GM12878 (cell line): ENCODE results near the gene FADS3. TPM values are rescaled to one million over a fixed set of nuclear protein-coding genes. Genes with fewer than 3 reads are reported as not detected.

ENCODE experiments used
- ATAC-seq: fragments of 200-7000 bp; cut with Tn5 transposase; 3 replicates; pipeline ENCODE4 v1.9.1; 2020; ENCODE audit warnings: mild to moderate bottlenecking, moderate library complexity
- BruUV-seq: library from RNA; stranded (reverse); fragments of 400-500 nt; replicated peaks from 2 replicates; lab custom pipeline; 2021; lab: Mats Ljungman, UMichigan
- CTCF ChIA-PET: fragments of 300-600 bp; sonication (Branson Sonifier 250); formaldehyde crosslinking; extraction: SDS; loops from one replicate; lab custom pipeline; 2021; ENCODE audit warnings: inconsistent platforms; lab: Yijun Ruan, JAX
- POLR2A ChIA-PET: fragments of 350-600 bp; formaldehyde crosslinking; extraction: SDS; loops from one replicate; lab custom pipeline; 2021; ENCODE audit warnings: inconsistent platforms; lab: Charles Lee
- RAD21 ChIA-PET: fragments of 300-600 bp; sonication (Branson Sonifier 250); formaldehyde crosslinking; loops from one replicate; lab custom pipeline; 2023; ENCODE audit warnings: antibody characterized with exemption; ENCODE audit not compliant: unreplicated experiment; lab: Charles Lee
- SMC1A ChIA-PET: fragments of 300-600 bp; sonication (Branson Sonifier 250); formaldehyde crosslinking; loops from one replicate; lab custom pipeline; 2023; ENCODE audit not compliant: unreplicated experiment, uncharacterized antibody; lab: Charles Lee
- DNase-seq: peaks from one replicate; pipeline ENCODE4 v3.0.0-alpha.2; 2011; ENCODE audit warnings: low read depth, low spot score
- FAIRE-seq: peaks from 3 replicates; lab custom pipeline; 2011; peaks lifted over from hg19 to GRCh38; lab: Jason Lieb, UNC
- H2AFZ ChIP-seq: 2 replicates; pipeline ENCODE4 v1.6.0; 2011; ENCODE audit warnings: low read depth, low read length, control low read depth; ENCODE audit not compliant: control insufficient read depth
- H3K27ac ChIP-seq: 2 replicates; pipeline ENCODE4 v1.5.1; 2011; ENCODE audit warnings: control low read depth; ENCODE audit not compliant: control insufficient read depth, insufficient read depth
- H3K27me3 ChIP-seq, 2 experiments: replicated peaks in 1 of 2; 2 replicates each; pipeline versions ENCODE4 v1.6.0 to v1.6.1; 2011; ENCODE audit warnings: low read length in 1 of 2; ENCODE audit not compliant: control insufficient read depth in 2 of 2, insufficient read depth in 2 of 2
- H3K36me3 ChIP-seq, 2 experiments: 2 replicates each; pipeline ENCODE4 v1.5.1; 2011; ENCODE audit warnings: low read length in 1 of 2; ENCODE audit not compliant: control insufficient read depth in 2 of 2, insufficient read depth in 2 of 2
- H3K4me1 ChIP-seq: 2 replicates; pipeline ENCODE4 v1.6.1; 2011; ENCODE audit warnings: mild to moderate bottlenecking, low read length, moderate library complexity, mixed read lengths; ENCODE audit not compliant: control insufficient read depth, insufficient read depth
- H3K4me2 ChIP-seq: 2 replicates; pipeline ENCODE4 v1.6.0; 2011; ENCODE audit warnings: control low read depth; ENCODE audit not compliant: control insufficient read depth, insufficient read depth
- H3K4me3 ChIP-seq: fragments of 200-600 bp; sonication (generic); 2 replicates; pipeline ENCODE4 v1.5.1; 2016
- H3K79me2 ChIP-seq: 2 replicates; pipeline ENCODE4 v1.6.0; 2011; ENCODE audit warnings: low read length; ENCODE audit not compliant: control insufficient read depth, insufficient read depth
- H3K9ac ChIP-seq: 2 replicates; pipeline ENCODE4 v1.8.0; 2011; ENCODE audit warnings: low read length, control low read depth, mixed read lengths; ENCODE audit not compliant: control insufficient read depth, insufficient read depth
- H3K9me3 ChIP-seq: replicated peaks from 3 replicates; pipeline ENCODE4 v1.5.1; 2011; ENCODE audit warnings: mild to moderate bottlenecking, low read length; ENCODE audit not compliant: control insufficient read depth, insufficient read depth
- H4K20me1 ChIP-seq: 2 replicates; pipeline ENCODE4 v1.6.0; 2011; ENCODE audit not compliant: control insufficient read depth, insufficient read depth
- CHD4 ChIP-seq: fragments of 200-600 bp; sonication (generic); IDR thresholded peaks from 2 replicates; pipeline ENCODE4 v1.6.1; 2016; ENCODE audit warnings: mild to moderate bottlenecking
- HDGF ChIP-seq: fragments of 450-650 bp; IDR thresholded peaks from 2 replicates; pipeline ENCODE4 v1.6.1; 2016; ENCODE audit warnings: antibody characterized with exemption
- IKZF2 ChIP-seq, 2 experiments: fragments of 450-650 bp; IDR thresholded peaks; 2 replicates each; pipeline ENCODE4 v1.6.1; 2017; ENCODE audit warnings: mild to moderate bottlenecking in 2 of 2, moderate library complexity in 2 of 2
- KDM1A ChIP-seq: fragments of 200-600 bp; sonication (generic); IDR thresholded peaks from 2 replicates; pipeline ENCODE4 v1.6.1; 2016; ENCODE audit warnings: borderline replicate concordance
- MLLT1 ChIP-seq: fragments of 450-650 bp; IDR thresholded peaks from 2 replicates; pipeline ENCODE4 v1.6.1; 2016; ENCODE audit warnings: mild to moderate bottlenecking
- NFIC ChIP-seq: IDR thresholded peaks from 2 replicates; pipeline ENCODE4 v1.6.1; 2012; ENCODE audit warnings: low read depth, mild to moderate bottlenecking, inconsistent platforms, low read length, moderate library complexity
- NFXL1 ChIP-seq: fragments of 450-650 bp; IDR thresholded peaks from 2 replicates; pipeline ENCODE4 v1.6.1; 2017; ENCODE audit warnings: antibody characterized with exemption, mild to moderate bottlenecking, borderline replicate concordance
- PRDM15 ChIP-seq: fragments of 450-650 bp; formaldehyde crosslinking; IDR thresholded peaks from 2 replicates; pipeline ENCODE4 v1.4.0; 2020; ENCODE audit warnings: mild to moderate bottlenecking, moderate library complexity
- SKIL ChIP-seq: fragments of 450-650 bp; IDR thresholded peaks from 2 replicates; pipeline ENCODE4 v1.6.1; 2017; ENCODE audit warnings: mild to moderate bottlenecking, low read depth, inconsistent platforms; ENCODE audit not compliant: poor library complexity, severe bottlenecking
- SP1 ChIP-seq: IDR thresholded peaks from one replicate; pipeline ENCODE4 v1.6.1; 2011; ENCODE audit warnings: low read depth, low read length
- TBL1XR1 ChIP-seq: IDR thresholded peaks from 2 replicates; pipeline ENCODE4 v1.6.1; 2012; ENCODE audit warnings: low read depth, low read length, improper control_type of control experiment
- WGBS: methylation state at CpG from one replicate; pipeline ENCODE4 v1.1.6; 2016; ENCODE audit warnings: low lambda C conversion rate; ENCODE audit not compliant: insufficient replicate concordance, insufficient coverage; ENCODE audit errors: missing lambda C conversion rate; 5-methylcytosine and 5-hydroxymethylcytosine counted together
- in situ Hi-C: fragments of 300-500 bp; cut with MboI; formaldehyde crosslinking; loops from 9 replicates; pipeline ENCODE4 v1.14.3; 2018; ENCODE audit warnings: mixed read lengths
- intact Hi-C: fragments of 100-400 bp; cut with micrococcal nuclease; formaldehyde crosslinking; loops from one replicate; pipeline ENCODE4 v1.14.2; 2022; ENCODE audit not compliant: unreplicated experiment
- polyA plus RNA-seq, 11 experiments: library from polyadenylated mRNA; depleted of rRNA in 4 of 11; unstranded in 6 of 11; stranded (reverse) in 5 of 11; fragments of >200 nt; fragmentation: Nextera tagmentation in 4 of 11; fragmentation: Illumina TruSeq in 1 of 11; extraction: Ambion mirVana in 4 of 11; extraction: Trizol in 1 of 11; gene quantifications; 1 replicate in 1 of 11; 2 replicates in 10 of 11; pipeline versions ENCODE4 v1.2.1 to v1.2.3, GENCODE V29; 2011 to 2016; ENCODE audit warnings: inconsistent platforms in 2 of 11, missing spikeins in 2 of 11, low read depth in 1 of 11
- total RNA-seq, 4 experiments: library from RNA; depleted of rRNA in 3 of 4; stranded (reverse); fragments of >200 nt in 3 of 4; fragmentation: Illumina TruSeq in 1 of 4; extraction: Trizol in 1 of 4; gene quantifications; 2 replicates each; pipeline versions ENCODE4 v1.2.1 to v1.2.3, GENCODE V29; 2013 to 2021

FADS3 gene
- total and polyA plus RNA-seq, 10 of the 15 experiments (the other 5 are each of a cell fraction or from before 2014, with no cell fraction given) = 0.23 to 8.1 (median 4.2) TPM

GRCh38 chr11:61840371-61840770 is 51.0 kb downstream of the FADS3 start:
- SMC1A ChIA-PET = interaction anchor here (2.3 kb wide), 1 partner anchor 9 kb away, joined by 7 read pairs; no protein-coding TSS in a partner anchor
- BruUV-seq = no TSS peak
- H2AFZ ChIP-seq = no peak overlapping the region
- RAD21 ChIA-PET = no interaction called here
- intact Hi-C loops (no loop called here), in situ Hi-C loops (no loop called here)
- CTCF ChIA-PET = interaction anchor here (1.1 kb wide), 2 partner anchors 42 to 268 kb away, joined by 3 read pairs; no protein-coding TSS in a partner anchor
- H3K9me3 ChIP-seq = no peaks in the 10 kb centered on the region
- H3K27me3 ChIP-seq = no peaks in the 10 kb centered on the region
- no peak overlapping the region for H3K27ac ChIP-seq
- POLR2A ChIA-PET = interaction anchor here (0.9 to 1.5 kb wide), 2 partner anchors 12 to 127 kb away, joined by 3 to 5 read pairs; partner anchors contain the start of genes FADS2 and FTH1
- DNase-seq (no peak), ATAC-seq (no peak), FAIRE-seq (no peak)
- H3K4me3 ChIP-seq = no peak overlapping the region
- H3K4me1 ChIP-seq = peaks cover 4% of the 10 kb centered on the region; the same call in 1 of the 2 replicates
- no peaks in the 10 kb centered on the region for H4K20me1 ChIP-seq
- peaks cover 22% of the 10 kb centered on the region for H3K79me2 ChIP-seq
- TF ChIP-seq TBL1XR1 (no peak), HDGF (no peak), SP1 (no peak), NFIC (no peak), CHD4 (no peak), KDM1A (no peak), SKIL (no peak), MLLT1 (no peak), PRDM15 (CRISPR knock-in tag) (no peak), IKZF2 (IDR thresholded peaks at IDR 0.05) (no peak), NFXL1 (no peak)
- WGBS = 87% methylated on average over 7 of the region's 7 CpGs
- H3K4me2 ChIP-seq = no peak overlapping the region
- peaks cover 33 to 37% of the 10 kb centered on the region in 2 experiments for H3K36me3 ChIP-seq
- no peak overlapping the region for H3K9ac ChIP-seq
